ENCODE measurements around the gene ACTN1. TPM values are rescaled to one million over a fixed set of nuclear protein-coding genes. Genes with fewer than 3 reads are reported as not detected.

The ACTN1 gene
- polyA plus RNA-seq, 3 donors: 41.4 to 75.0 (median 69.4) TPM

- no peak overlapping the region for H3K9ac ChIP-seq (ENCODE audit: insufficient read depth, low read length, poor library complexity, severe bottlenecking)
Measured at GRCh38 chr14:68955164-68955850, 23.8 kb downstream of the ACTN1 start.

GRCh38 chr14:68953196-68953555 is 25.9 kb downstream of the ACTN1 start:
- peak overlapping the region in 1 of 2 donors; percentile 92 for H3K27ac ChIP-seq (ENCODE audit: low read depth in 1 of 2, low read length in 2 of 2)
- peak overlapping the region in 4 of 7 donors; percentile 26 to 89 (median 59) for H3K27ac Mint-ChIP-seq

More at GRCh38 chr14:68955164-68955850, 23.8 kb downstream of the ACTN1 start:
- H3K36me3 ChIP-seq (replicated peaks in 1 of 2; ENCODE audit: control insufficient read depth in 1 of 2, insufficient read depth in 2 of 2, low read length in 2 of 2): peaks cover 0 to 4% of the 10 kb centered on the region in 2 donors
- Mint-ChIP-seq H3K4me3 (no peak overlapping the region), H3K27ac (peak overlapping the region in 4 of 7 donors; percentile 12 to 72 (median 42)), H3K27me3 (ENCODE audit: low read depth in 3 of 3) (peaks cover 0 to 2% (median 0%) of the 10 kb centered on the region in 3 donors), H3K9me3 (peaks cover 0 to 1% (median 0%) of the 10 kb centered on the region in 7 donors), H3K4me1 (peaks cover 75% of the 10 kb centered on the region), H3K36me3 (peaks cover 16 to 26% of the 10 kb centered on the region in 2 donors)
- H3K27me3 ChIP-seq (ENCODE audit: control insufficient read depth in 2 of 2, insufficient read depth in 2 of 2, low read length in 2 of 2): no peaks in the 10 kb centered on the region
- no peak for TF ChIP-seq CTCF (IDR thresholded peaks at IDR 0.05)
- no peak for DNase-seq
- no peak overlapping the region for H3K4me2 ChIP-seq (replicated peaks; ENCODE audit: extremely low read depth, low read length, poor library complexity, severe bottlenecking)
- intact Hi-C loops (cut with micrococcal nuclease): loop anchor here in 1 of 2 donors (5.0 kb wide), 1 partner anchor 33 kb away; no protein-coding TSS in a partner anchor
- peak overlapping the region in 1 of 2 donors; percentile 23 for H3K27ac ChIP-seq (ENCODE audit: low read depth in 1 of 2, low read length in 2 of 2)
- peaks cover 50% of the 10 kb centered on the region for H4K20me1 ChIP-seq (ENCODE audit: insufficient read depth, low read length)
- no peaks in the 10 kb centered on the region for H3K9me3 ChIP-seq (replicated peaks in 1 of 2; ENCODE audit: control insufficient read depth in 1 of 2, insufficient read depth in 1 of 2, low read length in 2 of 2)
- H2AFZ ChIP-seq (ENCODE audit: insufficient read depth, low read depth, low read length, poor library complexity, severe bottlenecking): no peak overlapping the region
- WGBS (ENCODE audit: insufficient coverage): 83% methylated on average over 9 of the region's 10 CpGs
- no peak overlapping the region for H3K4me3 ChIP-seq (replicated peaks in 1 of 3; ENCODE audit: low read depth in 2 of 3, low read length in 3 of 3)
- H3K79me2 ChIP-seq (ENCODE audit: insufficient read depth, low read length): peaks cover 87% of the 10 kb centered on the region
- peaks cover 53 to 54% of the 10 kb centered on the region in 2 donors for H3K4me1 ChIP-seq (ENCODE audit: control insufficient read depth in 1 of 2, insufficient read depth in 2 of 2, low read length in 2 of 2)

More at GRCh38 chr14:68953196-68953555, 25.9 kb downstream of the ACTN1 start:
- no peak overlapping the region for H3K4me3 ChIP-seq (replicated peaks in 1 of 3; ENCODE audit: low read depth in 2 of 3, low read length in 3 of 3)
- no peak overlapping the region for H3K9ac ChIP-seq (ENCODE audit: insufficient read depth, low read length, poor library complexity, severe bottlenecking)
- intact Hi-C loops (cut with micrococcal nuclease): no loop called here
- H3K4me2 ChIP-seq (replicated peaks; ENCODE audit: extremely low read depth, low read length, poor library complexity, severe bottlenecking): no peak overlapping the region
- no peaks in the 10 kb centered on the region for H3K27me3 ChIP-seq (ENCODE audit: control insufficient read depth in 2 of 2, insufficient read depth in 2 of 2, low read length in 2 of 2)
- peaks cover 41% of the 10 kb centered on the region for H4K20me1 ChIP-seq (ENCODE audit: insufficient read depth, low read length)
- H3K36me3 Mint-ChIP-seq: peaks cover 14 to 26% of the 10 kb centered on the region in 2 donors
- no peaks in the 10 kb centered on the region for H3K9me3 ChIP-seq (replicated peaks in 1 of 2; ENCODE audit: control insufficient read depth in 1 of 2, insufficient read depth in 1 of 2, low read length in 2 of 2)
- 89% methylated on average over 2 of the region's 4 CpGs for WGBS (ENCODE audit: insufficient coverage)
- peaks cover 0 to 4% of the 10 kb centered on the region in 2 donors for H3K36me3 ChIP-seq (replicated peaks in 1 of 2; ENCODE audit: control insufficient read depth in 1 of 2, insufficient read depth in 2 of 2, low read length in 2 of 2)
- TF ChIP-seq CTCF (IDR thresholded peaks at IDR 0.05): no peak
- H3K79me2 ChIP-seq (ENCODE audit: insufficient read depth, low read length): peaks cover 84% of the 10 kb centered on the region
- H3K9me3 Mint-ChIP-seq: no peaks in the 10 kb centered on the region
- DNase-seq: no peak
- peaks cover 76% of the 10 kb centered on the region for H3K4me1 Mint-ChIP-seq
- H3K27me3 Mint-ChIP-seq (ENCODE audit: low read depth in 3 of 3): no peaks in the 10 kb centered on the region
- no peak overlapping the region for H3K4me3 Mint-ChIP-seq
- H2AFZ ChIP-seq (ENCODE audit: insufficient read depth, low read depth, low read length, poor library complexity, severe bottlenecking): no peak overlapping the region
- peaks cover 63% of the 10 kb centered on the region in 2 donors for H3K4me1 ChIP-seq (ENCODE audit: control insufficient read depth in 1 of 2, insufficient read depth in 2 of 2, low read length in 2 of 2)

Measured in CD14-positive monocyte (primary cell).